Loucy (cell line): ENCODE results near the gene PPFIA1.

ENCODE experiments used
- H2AFZ ChIP-seq: fragments of 200-600 bp; sonication (generic); 2 replicates; pipeline ENCODE4 v1.6.0; 2016; ENCODE audit warnings: antibody characterized with exemption, mild to moderate bottlenecking, low read length, moderate library complexity
- H3F3A ChIP-seq: fragments of 200-600 bp; 2 replicates; pipeline ENCODE4 v1.6.0; 2016; ENCODE audit warnings: antibody characterized with exemption, low read depth, mild to moderate bottlenecking
- H3K27me3 ChIP-seq: fragments of 200-600 bp; sonication (generic); 2 replicates; pipeline ENCODE4 v1.6.1; 2014; ENCODE audit warnings: low read length, mild to moderate bottlenecking; ENCODE audit not compliant: insufficient read depth, poor library complexity, severe bottlenecking
- H3K36me3 ChIP-seq: fragments of 200-600 bp; sonication (generic); 2 replicates; pipeline ENCODE4 v1.6.1; 2016; ENCODE audit warnings: low read length; ENCODE audit not compliant: insufficient read depth
- H3K4me1 ChIP-seq: fragments of 200-600 bp; sonication (generic); 2 replicates; pipeline ENCODE4 v1.5.1; 2014; ENCODE audit warnings: low read length, mild to moderate bottlenecking; ENCODE audit not compliant: insufficient read depth, poor library complexity, severe bottlenecking
- H3K4me2 ChIP-seq: fragments of 200-600 bp; sonication (generic); 2 replicates; pipeline ENCODE4 v1.6.0; 2014; ENCODE audit warnings: antibody characterized with exemption, low read length, low read depth, mild to moderate bottlenecking; ENCODE audit not compliant: poor library complexity, severe bottlenecking
- H3K4me3 ChIP-seq: fragments of 200-600 bp; sonication (generic); 2 replicates; pipeline ENCODE4 v1.5.1; 2014; ENCODE audit warnings: low read length, mild to moderate bottlenecking, mixed read lengths; ENCODE audit not compliant: poor library complexity, severe bottlenecking
- H3K79me2 ChIP-seq: fragments of 200-600 bp; sonication (generic); 2 replicates; pipeline ENCODE4 v1.6.1; 2014; ENCODE audit warnings: low read length; ENCODE audit not compliant: insufficient read depth
- H3K9ac ChIP-seq: fragments of 200-600 bp; sonication (generic); 2 replicates; pipeline ENCODE4 v1.6.0; 2014; ENCODE audit warnings: mild to moderate bottlenecking, low read depth, low read length, moderate library complexity; ENCODE audit not compliant: poor library complexity, severe bottlenecking
- H3K9me2 ChIP-seq: fragments of 200-600 bp; sonication (generic); replicated peaks from 2 replicates; pipeline ENCODE4 v1.6.1; 2016; ENCODE audit warnings: low read depth, low read length, mixed read lengths
- H3K9me3 ChIP-seq: fragments of 200-600 bp; sonication (generic); 2 replicates; pipeline ENCODE4 v1.6.1; 2014; ENCODE audit warnings: mild to moderate bottlenecking, antibody characterized with exemption, low read length, low read depth; ENCODE audit not compliant: insufficient read depth
- H4K20me1 ChIP-seq: fragments of 200-600 bp; sonication (generic); 2 replicates; pipeline ENCODE4 v1.6.0; 2014; ENCODE audit warnings: antibody characterized with exemption, low read length, mild to moderate bottlenecking; ENCODE audit not compliant: insufficient read depth, poor library complexity, severe bottlenecking
- EZH2phosphoT487 ChIP-seq: fragments of 200-600 bp; IDR thresholded peaks from 2 replicates; pipeline ENCODE4 v1.6.1; 2018; ENCODE audit warnings: antibody characterized with exemption, mild to moderate bottlenecking, moderate library complexity, borderline replicate concordance
- TF ChIP-seq, protein P1 (sequence below): fragments of 200-600 bp; sonication (generic); conservative IDR thresholded peaks from 2 replicates; pipeline ENCODE4 v1.5.1; 2014; ENCODE audit warnings: mild to moderate bottlenecking, antibody characterized with exemption, low read length

Gene PPFIA1

GRCh38 chr11:70360211-70360610 lies 89.7 kb downstream of the PPFIA1 start:
- no peak overlapping the region for H2AFZ ChIP-seq
- no peaks in the 10 kb centered on the region for H4K20me1 ChIP-seq
- no peak for TF ChIP-seq EZH2phosphoT487
- TF ChIP-seq, protein P1, sequence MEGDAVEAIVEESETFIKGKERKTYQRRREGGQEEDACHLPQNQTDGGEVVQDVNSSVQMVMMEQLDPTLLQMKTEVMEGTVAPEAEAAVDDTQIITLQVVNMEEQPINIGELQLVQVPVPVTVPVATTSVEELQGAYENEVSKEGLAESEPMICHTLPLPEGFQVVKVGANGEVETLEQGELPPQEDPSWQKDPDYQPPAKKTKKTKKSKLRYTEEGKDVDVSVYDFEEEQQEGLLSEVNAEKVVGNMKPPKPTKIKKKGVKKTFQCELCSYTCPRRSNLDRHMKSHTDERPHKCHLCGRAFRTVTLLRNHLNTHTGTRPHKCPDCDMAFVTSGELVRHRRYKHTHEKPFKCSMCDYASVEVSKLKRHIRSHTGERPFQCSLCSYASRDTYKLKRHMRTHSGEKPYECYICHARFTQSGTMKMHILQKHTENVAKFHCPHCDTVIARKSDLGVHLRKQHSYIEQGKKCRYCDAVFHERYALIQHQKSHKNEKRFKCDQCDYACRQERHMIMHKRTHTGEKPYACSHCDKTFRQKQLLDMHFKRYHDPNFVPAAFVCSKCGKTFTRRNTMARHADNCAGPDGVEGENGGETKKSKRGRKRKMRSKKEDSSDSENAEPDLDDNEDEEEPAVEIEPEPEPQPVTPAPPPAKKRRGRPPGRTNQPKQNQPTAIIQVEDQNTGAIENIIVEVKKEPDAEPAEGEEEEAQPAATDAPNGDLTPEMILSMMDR = no peak
- H3K4me2 ChIP-seq = no peak overlapping the region
- H3K79me2 ChIP-seq = no peaks in the 10 kb centered on the region
- H3K9ac ChIP-seq = no peak overlapping the region
- H3K36me3 ChIP-seq = peaks cover 71% of the 10 kb centered on the region; the same call in 1 of the 2 replicates
- no peak overlapping the region for H3K4me3 ChIP-seq
- H3K4me1 ChIP-seq = peaks cover 16% of the 10 kb centered on the region
- no peaks in the 10 kb centered on the region for H3K9me2 ChIP-seq
- no peaks in the 10 kb centered on the region for H3K27me3 ChIP-seq
- no peaks in the 10 kb centered on the region for H3K9me3 ChIP-seq
- 0 out of 2 replicates have a peak, but pooled peaks cover 2% of the 10 kb centered on the region for H3F3A ChIP-seq

GRCh38 chr11:70364178-70364577 lies 93.7 kb downstream of the PPFIA1 start:
- no peaks in the 10 kb centered on the region for H4K20me1 ChIP-seq
- TF ChIP-seq, protein P1 = no peak
- no peak for TF ChIP-seq EZH2phosphoT487
- H3K4me3 ChIP-seq = peak overlapping the region; percentile 71
- H3K4me1 ChIP-seq = peaks cover 52% of the 10 kb centered on the region
- H2AFZ ChIP-seq = no peak overlapping the region
- peaks cover 36% of the 10 kb centered on the region; the same call in 1 of the 2 replicates for H3K36me3 ChIP-seq
- H3F3A ChIP-seq = peaks cover 7% of the 10 kb centered on the region; the same call in 1 of the 2 replicates
- no peaks in the 10 kb centered on the region for H3K27me3 ChIP-seq
- H3K9me3 ChIP-seq = no peaks in the 10 kb centered on the region
- peak overlapping the region; percentile 66 for H3K9ac ChIP-seq
- peak overlapping the region; percentile 95 for H3K4me2 ChIP-seq
- no peaks in the 10 kb centered on the region for H3K9me2 ChIP-seq
- H3K79me2 ChIP-seq = no peaks in the 10 kb centered on the region

- Histone ChIP-seq H4K20me1 (no peaks in the 10 kb centered on the region), H2AFZ (peak overlapping the region; percentile 21; the same call in 1 of the 2 replicates), H3K9ac (peak overlapping the region; percentile 66), H3K36me3 (peaks cover 29% of the 10 kb centered on the region; the same call in 1 of the 2 replicates), H3K4me3 (peak overlapping the region; percentile 71), H3K4me2 (peak overlapping the region; percentile 95), H3K9me2 (no peaks in the 10 kb centered on the region), H3K9me3 (no peaks in the 10 kb centered on the region), H3K27me3 (no peaks in the 10 kb centered on the region), H3K4me1 (peaks cover 53% of the 10 kb centered on the region), H3K79me2 (no peaks in the 10 kb centered on the region), H3F3A (peaks cover 7% of the 10 kb centered on the region; the same call in 1 of the 2 replicates)
- TF ChIP-seq EZH2phosphoT487 = peak; percentile 50; the same call in 1 of the 2 replicates
- TF ChIP-seq, protein P1 = no peak
These were observed 94.5 kb downstream of the PPFIA1 start for GRCh38 chr11:70364745-70365543.
